H7 (cell line): ENCODE measurements around the gene DHRS1. TPM values are rescaled to one million over a fixed set of nuclear protein-coding genes. Genes with fewer than 3 reads are reported as not detected.

Experiments used
- DNase-seq: peaks from one replicate; pipeline ENCODE4 v3.0.0; 2012
- H3K27me3 ChIP-seq: 2 replicates; pipeline ENCODE4 v1.6.0; 2011; ENCODE audit warnings: mild to moderate bottlenecking, low read length; ENCODE audit not compliant: control insufficient read depth, insufficient read depth
- H3K36me3 ChIP-seq: replicated peaks from 2 replicates; pipeline ENCODE4 v1.5.1; 2011; ENCODE audit warnings: low read length; ENCODE audit not compliant: control insufficient read depth, insufficient read depth
- H3K4me3 ChIP-seq: 2 replicates; pipeline ENCODE4 v1.5.1; 2011; ENCODE audit warnings: low read depth, mild to moderate bottlenecking, control low read depth, low read length, moderate library complexity; ENCODE audit not compliant: insufficient read depth
- total RNA-seq: library from RNA; depleted of rRNA; stranded (reverse); fragments of >200 nt; shearing (Covaris generic); gene quantifications from 2 replicates; pipeline ENCODE4 v1.2.3, GENCODE V29; 2014

DHRS1 gene
- total RNA-seq, 1 experiment from 2014 or later = 18.8 TPM

- Histone ChIP-seq H3K4me3 (no peak overlapping the region), H3K36me3 (no peaks in the 10 kb centered on the region), H3K27me3 (no peaks in the 10 kb centered on the region)
- DNase-seq = no peak
Observed at GRCh38 chr14:24261969-24262327, 37.6 kb downstream of the DHRS1 start.

GRCh38 chr14:24261256-24261968 lies 38.2 kb downstream of the DHRS1 start:
- Histone ChIP-seq H3K4me3 (no peak overlapping the region), H3K36me3 (no peaks in the 10 kb centered on the region), H3K27me3 (no peaks in the 10 kb centered on the region)
- no peak for DNase-seq

- no peak for DNase-seq
- Histone ChIP-seq H3K36me3 (no peaks in the 10 kb centered on the region), H3K4me3 (no peak overlapping the region), H3K27me3 (no peaks in the 10 kb centered on the region)
Observed at GRCh38 chr14:24260780-24261157, 38.8 kb downstream of the DHRS1 start.

GRCh38 chr14:24260026-24260779 lies 39.4 kb downstream of the DHRS1 start:
- Histone ChIP-seq H3K4me3 (no peak overlapping the region), H3K27me3 (no peaks in the 10 kb centered on the region), H3K36me3 (no peaks in the 10 kb centered on the region)
- no peak for DNase-seq

- DNase-seq = no peak
- no peaks in the 10 kb centered on the region for H3K36me3 ChIP-seq
- H3K27me3 ChIP-seq = no peaks in the 10 kb centered on the region
- H3K4me3 ChIP-seq = no peak overlapping the region
Observed at GRCh38 chr14:24259282-24260025, 40.1 kb downstream of the DHRS1 start.

GRCh38 chr14:24258548-24259265 lies 40.9 kb downstream of the DHRS1 start:
- H3K36me3 ChIP-seq = no peaks in the 10 kb centered on the region
- H3K27me3 ChIP-seq = no peaks in the 10 kb centered on the region
- no peak for DNase-seq

GRCh38 chr14:24258119-24258518 lies 41.5 kb downstream of the DHRS1 start:
- DNase-seq = no peak
- Histone ChIP-seq H3K27me3 (no peaks in the 10 kb centered on the region), H3K36me3 (no peaks in the 10 kb centered on the region), H3K4me3 (no peak overlapping the region)

More at GRCh38 chr14:24258548-24259265, 40.9 kb downstream of the DHRS1 start:
- H3K4me3 ChIP-seq = no peak overlapping the region

- Histone ChIP-seq H3K27me3 (no peaks in the 10 kb centered on the region), H3K36me3 (no peaks in the 10 kb centered on the region), H3K4me3 (no peak overlapping the region)
- DNase-seq = no peak
Observed at GRCh38 chr14:24256960-24257359, 42.6 kb downstream of the DHRS1 start.

GRCh38 chr14:24255931-24256711 lies 43.5 kb downstream of the DHRS1 start:
- no peaks in the 10 kb centered on the region for H3K27me3 ChIP-seq
- no peak overlapping the region for H3K4me3 ChIP-seq
- no peak for DNase-seq
- no peaks in the 10 kb centered on the region for H3K36me3 ChIP-seq

- Histone ChIP-seq H3K4me3 (no peak overlapping the region), H3K36me3 (no peaks in the 10 kb centered on the region), H3K27me3 (no peaks in the 10 kb centered on the region)
- DNase-seq = no peak
Observed at GRCh38 chr14:24255438-24255837, 44.1 kb downstream of the DHRS1 start.

GRCh38 chr14:24254630-24255392 lies 44.8 kb downstream of the DHRS1 start:
- Histone ChIP-seq H3K36me3 (no peaks in the 10 kb centered on the region), H3K4me3 (no peak overlapping the region), H3K27me3 (no peaks in the 10 kb centered on the region)
- no peak for DNase-seq

GRCh38 chr14:24253936-24254335 lies 45.6 kb downstream of the DHRS1 start:
- DNase-seq = peak; percentile 16
- H3K27me3 ChIP-seq = no peaks in the 10 kb centered on the region
- no peaks in the 10 kb centered on the region for H3K36me3 ChIP-seq
- no peak overlapping the region for H3K4me3 ChIP-seq
